ENCODE measurements around the gene AMBRA1.

GRCh38 chr11:46492532-46492931 lies 101.3 kb downstream of the AMBRA1 start:
- TF ChIP-seq CTCF (IDR thresholded peaks at IDR 0.05): no peak
- no peak for TF ChIP-seq EP300 (IDR thresholded peaks at IDR 0.05; ENCODE audit: low read depth)
- TF ChIP-seq POLR2A (IDR thresholded peaks at IDR 0.05): peak; percentile 60
- peak; percentile 8 to 79 (median 72) for TF ChIP-seq POLR2AphosphoS5 (IDR thresholded peaks at IDR 0.05)

All from transverse colon (tissue), 4 donors.